Stimulated activated CD8-positive, alpha-beta memory T cell treated with anti-CD3 and anti-CD28 coated beads, Interleukin-2, amount 100 ng/mL, for 1 hour (primary cell): ENCODE data around the gene OR7A5.
"Not testable (repeated sequence)": the region's sequence is repeated elsewhere in the genome, so short reads cannot be mapped to it uniquely, and the experiment has no call there.

ENCODE experiments used
- DNase-seq, 2 donors: peaks; one replicate each; pipeline ENCODE4 v3.0.0-alpha.2; 2020; ENCODE audit warnings: low read depth in 2 of 2

OR7A5 gene

DNA sequence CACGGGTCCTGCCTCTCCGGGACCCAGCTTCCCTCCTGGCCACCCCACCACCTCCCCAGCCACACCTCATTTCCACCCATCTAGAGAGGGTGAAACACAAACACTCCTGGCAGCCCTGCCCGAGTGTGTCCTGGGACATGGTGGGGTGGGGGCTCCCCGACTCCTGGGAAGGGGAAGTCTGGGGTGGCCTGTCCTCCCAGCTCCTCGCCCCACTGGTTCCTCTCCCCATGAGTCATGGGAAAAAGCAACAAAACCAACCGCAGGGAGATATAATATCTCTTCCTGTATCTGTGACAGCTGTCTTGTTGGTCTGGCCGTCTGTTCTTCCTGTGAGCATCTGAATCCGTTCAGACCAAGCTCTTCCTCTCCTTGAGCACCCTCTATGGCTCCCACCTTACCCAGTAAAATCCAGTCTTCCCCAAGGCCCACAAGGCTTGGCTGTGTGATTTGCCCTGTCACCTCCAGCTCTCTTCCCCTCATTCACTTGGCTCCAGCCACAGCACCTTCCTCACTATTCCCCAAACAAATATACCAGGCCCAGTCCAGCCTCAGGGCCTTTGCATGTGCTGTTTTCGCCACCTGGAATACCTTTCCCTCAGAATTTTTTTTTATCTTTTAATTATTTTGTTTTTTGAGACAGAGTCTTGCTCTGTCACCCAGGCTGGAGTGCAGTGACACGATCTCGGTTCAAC is 49.7 kb downstream of the OR7A5 start:
- DNase-seq = not testable (repeated sequence)

DNA sequence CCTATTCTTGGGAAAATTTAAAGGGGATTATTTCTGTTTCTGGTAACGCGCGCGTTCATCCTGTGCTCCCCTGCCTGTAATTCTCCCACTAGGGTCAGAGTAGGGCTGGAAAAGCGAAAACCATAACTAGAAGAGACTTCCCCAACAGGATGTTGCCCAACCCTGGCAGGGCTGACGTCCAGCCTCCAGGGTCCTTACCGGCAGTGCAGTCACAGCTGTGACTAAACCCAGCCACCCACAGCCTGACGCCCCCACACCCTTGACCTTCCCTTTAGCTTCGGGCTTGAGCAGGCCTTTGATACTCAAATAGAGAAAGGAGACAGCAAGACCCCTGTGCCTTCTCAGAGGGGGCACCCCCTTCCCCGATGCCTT is 50.3 kb downstream of the OR7A5 start:
- not testable (repeated sequence) for DNase-seq

DNA sequence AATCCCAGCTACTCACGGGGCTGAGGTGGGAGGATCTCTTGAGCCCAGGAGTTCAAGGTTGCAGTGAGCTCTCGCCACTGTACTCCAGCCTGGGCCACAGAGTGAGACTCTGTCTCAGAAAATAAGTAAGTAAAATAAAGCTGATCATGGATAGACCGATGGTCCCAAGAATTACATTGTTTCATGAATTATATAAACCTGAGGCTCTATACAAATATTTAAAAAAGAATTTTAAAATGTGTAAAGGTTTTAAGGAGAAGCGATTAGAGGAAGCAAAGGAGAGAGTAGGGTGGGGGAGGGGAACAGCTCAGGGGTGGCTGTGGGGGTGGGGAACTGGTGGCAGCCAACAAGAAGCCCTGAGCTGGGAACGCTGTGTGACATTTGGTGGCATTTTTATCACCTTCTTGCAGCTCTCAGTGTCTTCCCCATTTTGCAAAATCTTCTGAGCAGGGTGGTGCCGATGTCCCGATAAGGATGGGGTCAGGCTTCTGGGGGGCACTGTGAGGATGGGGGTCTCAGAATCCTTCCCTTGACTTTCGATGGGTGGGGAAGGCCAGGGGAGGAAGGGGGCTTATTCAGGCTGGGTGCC is 51.5 kb downstream of the OR7A5 start:
- DNase-seq = not testable (repeated sequence)

DNA sequence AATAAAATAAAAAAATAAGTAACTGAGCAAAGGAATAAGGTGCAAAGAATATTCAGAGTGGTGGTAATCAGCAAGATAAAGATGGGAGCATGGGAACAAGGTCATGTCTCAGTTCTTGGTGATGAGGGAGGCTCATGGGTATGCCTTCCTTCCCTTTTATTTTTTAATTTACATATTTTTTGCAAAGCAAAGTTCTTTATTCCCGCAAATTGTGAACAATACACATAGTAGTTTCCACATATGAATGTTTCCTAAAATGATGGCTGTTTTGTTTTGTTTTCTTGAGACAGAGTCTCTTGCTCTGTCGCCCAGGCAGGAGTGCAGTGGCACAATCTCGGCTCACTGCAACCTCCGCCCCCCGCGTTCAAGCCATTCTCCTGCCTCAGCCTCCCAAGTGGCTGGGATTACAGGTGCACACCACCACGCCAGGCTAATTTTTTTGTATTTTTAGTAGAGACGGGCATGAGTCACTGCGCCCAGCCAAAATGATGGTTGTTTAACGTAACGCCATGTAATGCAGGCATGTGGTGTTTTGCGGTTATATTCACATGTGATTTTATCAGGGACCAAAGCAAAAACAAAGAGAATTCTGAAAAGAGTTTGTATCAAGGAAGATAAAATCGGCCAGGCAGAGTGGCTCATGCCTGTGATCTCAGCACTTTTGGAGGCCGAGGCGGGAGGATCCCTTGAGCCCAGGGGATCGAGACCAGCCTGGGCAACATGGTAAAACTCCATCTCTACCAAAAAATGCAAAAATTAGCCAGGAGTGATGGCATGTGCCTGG is 52.2 kb downstream of the OR7A5 start:
- DNase-seq = no peak

DNA sequence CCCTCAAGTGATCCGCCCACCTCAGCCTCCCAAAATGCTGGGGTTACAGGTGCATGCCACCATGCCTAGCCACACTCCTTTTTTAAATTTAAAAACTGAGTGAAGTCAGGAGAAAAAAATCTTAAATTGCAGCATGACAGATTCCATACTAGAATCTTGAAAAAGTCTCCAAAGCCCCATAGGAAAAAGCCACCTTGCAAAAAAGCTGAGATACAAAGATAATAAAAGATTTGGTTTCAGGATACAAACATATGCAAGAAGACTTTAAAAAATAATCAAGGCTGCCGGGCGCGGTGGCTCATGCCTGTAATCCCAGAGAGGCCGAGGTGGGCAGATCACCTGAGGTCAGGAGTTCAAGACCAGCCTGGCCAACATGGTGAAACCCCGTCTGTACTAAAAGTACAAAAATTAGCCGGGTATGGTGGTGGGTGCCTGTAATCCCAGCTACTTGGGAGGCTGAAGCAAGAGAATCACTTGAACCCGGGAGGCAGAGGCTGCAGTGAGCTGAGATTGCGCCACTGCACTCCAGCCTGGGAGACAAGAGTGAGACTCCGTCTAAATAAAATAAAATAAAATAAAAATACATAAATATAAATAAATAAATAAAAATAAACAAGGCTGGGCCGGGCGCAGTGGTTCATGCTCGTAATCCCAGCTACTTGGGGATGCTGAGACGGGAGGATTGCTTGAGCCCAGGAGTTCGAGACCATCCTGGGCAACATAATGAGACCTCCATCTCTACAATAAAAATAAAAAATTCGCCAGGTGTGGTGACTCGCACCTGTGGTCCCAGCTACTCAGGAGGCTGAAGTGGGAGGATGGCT is 53.1 kb downstream of the OR7A5 start:
- not testable (repeated sequence) for DNase-seq

DNA sequence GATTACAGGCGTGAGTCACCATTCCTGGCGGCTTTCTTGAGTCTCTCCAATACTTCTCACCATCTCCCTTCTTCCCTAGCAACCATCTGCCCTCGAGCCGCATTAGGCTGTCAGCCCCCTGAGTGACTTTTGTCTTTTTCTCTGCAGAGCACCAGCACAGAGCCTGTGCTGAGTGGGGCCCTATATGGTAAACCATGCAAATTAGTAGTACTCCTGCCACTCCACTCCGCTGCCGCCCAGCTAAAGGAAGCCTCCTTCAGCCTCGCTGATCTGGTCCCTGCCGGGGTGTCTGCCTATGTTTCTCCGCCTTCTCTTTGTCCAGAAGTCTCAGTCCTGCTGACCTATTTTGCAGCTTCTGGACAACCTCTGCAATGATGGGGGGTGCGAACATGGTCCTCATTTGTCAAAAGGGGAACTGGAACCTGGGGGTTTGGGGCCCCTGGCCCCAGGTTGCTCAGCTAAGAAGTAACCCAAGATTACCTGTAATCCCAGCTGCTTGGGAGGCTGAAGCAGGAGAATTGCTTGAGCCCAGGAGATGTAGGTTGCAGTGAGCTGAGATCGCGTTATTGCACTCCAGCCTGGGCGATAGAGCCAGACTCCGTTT is 54.3 kb downstream of the OR7A5 start:
- DNase-seq = not testable (repeated sequence)

DNA sequence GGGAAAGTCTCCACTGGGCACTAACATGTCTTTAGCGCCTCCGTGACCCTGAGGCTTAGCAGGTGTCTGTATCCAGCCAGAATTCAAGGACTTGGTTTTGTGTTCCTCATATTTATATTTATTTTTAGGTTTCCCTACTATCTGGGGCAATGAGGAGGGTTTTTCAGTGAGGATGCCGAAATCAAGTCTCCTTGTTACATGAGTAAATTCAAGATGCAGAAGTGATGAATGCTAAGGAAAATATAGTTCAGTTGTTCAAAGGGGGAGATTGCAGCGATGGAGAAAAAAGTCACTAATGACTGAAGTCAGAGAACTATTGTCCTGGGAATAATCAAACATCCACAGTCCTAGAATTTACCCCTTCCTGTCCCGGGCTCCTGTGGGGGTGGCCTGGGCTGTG is 55.8 kb downstream of the OR7A5 start:
- DNase-seq = no peak

DNA sequence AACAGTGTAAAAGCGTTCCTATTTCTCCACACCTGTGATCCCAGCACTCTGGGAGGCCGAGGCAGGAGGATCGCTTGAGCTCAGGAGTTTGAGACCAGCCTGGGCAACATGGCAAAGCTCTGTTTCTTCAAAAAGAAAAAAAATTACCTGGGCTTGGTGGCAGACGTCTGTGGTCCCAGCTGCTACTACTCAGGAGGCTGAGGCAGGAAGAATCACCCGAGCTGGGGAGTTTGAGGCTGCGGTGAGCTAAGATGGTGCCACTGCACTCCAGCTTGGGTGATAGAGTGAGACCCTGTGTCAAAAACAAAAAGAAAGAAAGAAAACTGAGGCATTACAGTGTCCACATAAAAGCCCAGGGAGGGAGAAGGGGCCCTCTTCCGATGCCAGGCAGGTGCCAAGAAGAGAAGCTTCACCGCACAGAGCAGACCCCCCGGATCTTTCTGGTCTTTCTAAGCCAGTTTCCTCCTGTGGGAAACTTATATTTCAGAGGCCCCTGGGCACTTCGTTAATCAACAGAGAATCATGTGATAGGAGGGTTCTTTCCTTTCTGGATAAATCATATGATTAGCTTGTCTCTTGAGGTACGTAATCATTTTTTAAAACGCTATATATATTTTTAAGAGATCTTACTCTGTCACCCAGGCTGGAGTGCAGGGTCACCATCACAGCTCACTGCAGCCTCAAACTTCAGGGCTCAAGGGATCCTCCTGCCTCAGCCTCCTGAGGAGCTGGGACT is 56.7 kb downstream of the OR7A5 start, which contains the start of gene ADGRE2:
Gene ADGRE2 (minus strand): TSS at position 451 of the 736 bp plus-strand sequence. CDS start 1,804 bp downstream, outside the sequence.
- not testable (repeated sequence) for DNase-seq

DNA sequence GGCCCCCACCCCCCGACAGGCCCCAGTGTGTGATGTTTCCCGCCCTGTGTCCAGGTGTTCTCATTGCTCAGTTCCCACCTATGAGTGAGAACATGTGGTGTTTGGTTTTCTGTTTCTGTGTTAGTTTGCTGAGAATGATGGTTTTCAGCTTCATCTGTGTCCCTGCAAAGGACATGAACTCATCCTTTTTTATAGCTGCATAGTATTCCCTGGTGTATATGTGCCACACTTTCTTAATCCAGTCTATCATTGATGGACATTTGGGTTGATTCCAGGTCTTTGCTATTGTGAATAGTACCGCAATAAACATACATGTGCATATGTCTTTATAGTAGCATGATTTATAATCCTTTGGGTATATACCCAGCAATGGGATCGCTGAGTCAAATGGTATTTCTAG is 57.3 kb downstream of the OR7A5 start:
- not testable (repeated sequence) for DNase-seq
